ENCODE measurements around the gene NSMCE4A.
"Not testable (repeated sequence)": the region's sequence is repeated elsewhere in the genome, so short reads cannot be mapped to it uniquely, and the experiment has no call there.

Gene NSMCE4A

DNA sequence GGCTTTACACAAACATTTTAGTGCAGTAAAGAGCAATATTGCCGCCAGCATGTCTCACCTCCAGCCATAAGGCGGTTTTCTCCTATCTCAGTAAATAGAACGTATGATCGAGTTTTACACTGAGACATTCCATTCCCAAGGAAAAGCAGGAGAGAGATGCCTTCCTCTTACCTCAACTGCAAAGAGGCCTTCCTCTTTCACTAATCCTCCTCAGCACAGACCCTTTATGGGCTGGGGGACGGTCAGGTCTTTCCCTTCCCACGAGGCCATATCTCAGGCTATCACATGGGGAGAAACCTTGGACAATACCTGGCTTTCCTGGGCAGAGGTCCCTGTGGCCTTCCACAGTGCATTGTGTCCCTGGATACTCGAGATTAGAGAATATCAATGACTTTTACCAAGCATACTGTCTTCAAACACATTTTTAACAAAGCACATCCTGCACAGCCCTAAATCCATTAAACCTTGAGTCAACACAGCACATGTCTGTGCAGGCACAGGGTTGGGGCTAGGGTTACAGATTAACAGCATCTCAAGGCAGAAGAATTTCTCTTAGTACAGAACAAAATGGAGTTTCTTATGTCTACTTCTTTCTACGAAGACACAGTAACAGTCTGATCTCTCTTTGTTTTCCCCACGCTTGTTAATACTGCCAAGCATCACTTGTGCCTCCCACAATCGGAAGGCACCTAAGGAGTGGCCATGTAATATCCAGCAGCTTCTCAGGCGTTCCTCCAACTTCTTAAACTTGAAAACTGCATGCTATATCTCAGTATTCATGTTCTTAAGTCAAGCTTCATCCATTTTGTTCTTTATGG lies 44.5 kb downstream of the NSMCE4A start:
- not testable (repeated sequence) for DNase-seq

DNA sequence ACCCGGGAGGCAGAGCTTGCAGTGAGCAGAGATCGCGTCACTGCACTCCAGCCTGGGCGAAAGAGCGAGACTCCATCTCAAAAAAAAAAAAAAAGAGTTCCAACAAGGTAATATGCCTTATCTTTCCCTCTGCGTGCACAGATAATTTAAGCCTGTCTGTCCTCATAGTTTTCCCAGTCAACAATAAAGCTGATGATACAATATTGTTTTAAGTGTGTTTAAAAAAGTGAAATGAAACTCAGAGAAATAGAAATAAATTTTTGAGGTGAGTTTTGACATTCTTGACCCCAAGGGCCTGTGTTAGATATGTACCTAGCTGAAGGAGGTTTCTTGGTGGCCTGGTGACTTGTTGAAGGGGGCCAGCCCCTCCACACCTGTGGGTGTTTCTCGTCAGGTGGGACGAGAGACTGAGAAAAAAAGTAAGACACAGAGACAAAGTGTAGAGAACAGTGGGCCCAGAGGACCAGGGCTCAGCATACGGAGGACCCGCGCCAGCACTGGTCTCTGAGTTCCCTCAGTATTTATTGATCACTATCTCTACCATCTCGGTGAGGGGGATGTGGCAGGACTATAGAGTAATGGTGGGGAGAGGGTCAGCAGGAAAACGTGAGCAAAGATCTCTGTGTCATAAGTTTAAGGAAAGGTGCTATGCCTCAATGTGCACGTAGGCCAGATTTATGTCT lies 45.3 kb downstream of the NSMCE4A start:
- DNase-seq = not testable (repeated sequence)

DNA sequence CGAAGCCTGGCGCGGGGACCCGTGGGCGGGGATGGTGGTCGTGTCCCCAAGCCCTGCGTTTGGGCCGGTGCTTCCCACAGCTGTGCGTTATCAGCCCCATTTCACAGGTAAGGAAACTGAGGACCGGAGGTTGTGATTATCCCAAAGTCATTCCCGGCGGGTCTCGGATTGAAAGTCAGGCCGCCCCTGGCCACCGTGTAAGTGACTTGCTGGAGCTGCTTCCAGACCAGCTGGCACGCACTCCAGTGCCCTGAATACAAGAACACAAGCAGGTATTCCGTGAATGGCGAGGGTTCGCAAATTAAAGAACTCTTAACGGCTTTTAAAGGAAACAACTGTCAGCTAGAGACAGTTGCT lies 46.5 kb downstream of the NSMCE4A start:
- DNase-seq = no peak

DNA sequence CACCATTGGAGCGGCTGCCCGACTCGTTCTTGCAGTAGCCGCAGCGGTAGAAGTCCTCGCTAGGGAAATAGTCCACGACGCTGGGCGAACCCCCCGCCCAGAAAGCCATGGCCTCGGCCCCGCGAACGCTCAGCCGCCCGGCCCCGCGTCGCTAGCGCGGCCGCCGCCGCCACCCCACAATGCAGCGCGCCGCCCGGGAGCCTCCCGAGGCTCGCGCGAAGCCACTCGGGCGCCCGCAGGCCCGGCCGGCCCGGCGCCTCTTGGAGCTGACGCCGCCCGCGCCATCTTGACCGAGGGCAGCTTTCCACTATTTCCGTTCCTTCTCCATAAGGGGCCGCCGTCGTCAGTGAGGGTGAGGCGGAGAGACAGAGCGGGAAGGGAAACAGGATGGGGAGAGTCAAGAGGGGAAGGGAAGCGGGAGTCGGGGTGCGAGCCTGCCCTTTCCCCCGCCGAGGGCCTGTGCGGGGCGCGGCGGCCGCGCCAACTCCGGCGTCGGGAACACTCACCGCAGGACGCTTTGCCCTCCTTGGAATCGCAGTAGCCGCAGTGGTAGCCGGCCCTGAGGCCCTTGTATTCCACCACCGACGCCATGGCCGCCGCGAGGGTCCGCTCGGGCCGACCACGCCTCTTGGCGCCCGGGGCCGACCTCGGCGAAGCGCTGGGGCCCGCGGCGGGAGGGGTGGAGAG lies 47.0 kb downstream of the NSMCE4A start, which contains the start of gene ATE1:
ATE1 (minus strand) TSS at position 191 of the 687 bp plus-strand sequence; CDS start at position 109, 82 bp downstream.
- DNase-seq = peak; percentile 62

DNA sequence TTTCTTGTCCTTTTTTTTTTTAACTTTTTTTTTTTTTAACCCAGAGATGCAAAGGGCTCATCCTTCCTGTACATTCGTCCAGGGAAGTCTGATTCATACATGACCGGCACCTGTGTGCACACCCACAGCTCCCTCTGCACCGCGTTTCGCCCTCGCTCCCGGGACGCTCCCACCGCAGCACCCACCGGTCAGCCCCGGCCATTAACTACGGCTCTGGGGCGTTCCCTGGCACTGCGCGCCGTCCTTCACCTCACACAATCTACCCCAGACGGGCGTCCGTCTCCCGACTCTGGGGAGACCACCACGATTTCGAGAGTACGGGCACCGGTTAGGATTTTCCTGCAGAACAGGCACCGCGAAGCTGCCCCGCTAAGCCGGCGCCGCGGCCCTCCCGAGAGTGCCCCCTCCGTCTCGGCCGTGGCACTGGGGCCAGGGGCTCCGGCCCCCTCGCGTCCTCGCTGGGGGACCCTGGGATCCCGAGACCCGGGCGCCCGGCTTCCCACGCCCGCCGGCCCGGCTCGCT lies 47.6 kb downstream of the NSMCE4A start:
- no peak for DNase-seq

DNA sequence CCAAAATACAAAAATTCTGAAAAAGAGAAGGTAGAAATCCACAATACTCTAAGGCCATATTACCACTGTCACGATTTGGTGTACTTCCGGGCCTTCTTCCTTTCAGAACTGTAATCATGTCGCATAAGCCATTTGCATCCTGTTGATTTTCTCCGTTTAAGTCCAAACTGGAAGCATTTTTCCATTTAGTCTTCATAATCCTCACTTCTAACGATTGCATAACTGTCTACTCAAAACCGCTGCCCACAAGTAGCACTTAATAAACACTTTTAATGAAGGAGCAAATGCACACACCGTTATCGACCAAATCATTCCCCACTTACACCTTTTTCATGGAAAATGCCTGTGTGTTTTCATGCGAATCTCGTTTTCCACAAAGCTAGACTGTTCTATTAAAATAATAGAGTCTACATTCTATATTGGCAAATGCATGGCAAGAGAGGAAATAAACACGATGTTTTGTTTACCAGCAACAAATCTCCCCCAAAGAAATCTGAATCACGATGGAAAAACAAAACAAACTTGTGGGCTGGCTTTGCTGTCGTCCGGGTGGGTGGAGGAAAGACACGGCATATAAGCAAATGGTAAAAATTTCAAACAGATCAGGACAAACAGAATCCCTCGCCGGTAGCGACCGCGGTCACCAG lies 48.2 kb downstream of the NSMCE4A start:
- no peak for DNase-seq

DNA sequence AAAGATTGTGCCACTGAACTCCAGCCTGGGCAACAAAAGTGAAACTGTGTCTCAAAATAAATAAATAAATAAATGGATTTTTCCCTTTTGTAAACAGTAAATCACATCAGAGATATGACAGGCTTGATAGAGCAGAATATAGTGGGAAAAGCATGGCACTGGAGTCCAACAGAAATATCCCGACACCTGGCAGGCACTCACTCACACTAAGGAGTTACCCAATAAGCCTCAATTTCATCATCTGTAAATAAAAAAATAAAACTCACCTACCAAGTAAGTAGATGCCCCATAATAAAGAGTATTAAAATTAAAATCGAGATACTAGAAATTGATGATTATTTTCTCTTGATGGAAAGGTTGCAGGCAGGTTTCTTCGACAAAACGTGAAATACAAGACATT lies 48.9 kb downstream of the NSMCE4A start:
- no peak for DNase-seq

DNA sequence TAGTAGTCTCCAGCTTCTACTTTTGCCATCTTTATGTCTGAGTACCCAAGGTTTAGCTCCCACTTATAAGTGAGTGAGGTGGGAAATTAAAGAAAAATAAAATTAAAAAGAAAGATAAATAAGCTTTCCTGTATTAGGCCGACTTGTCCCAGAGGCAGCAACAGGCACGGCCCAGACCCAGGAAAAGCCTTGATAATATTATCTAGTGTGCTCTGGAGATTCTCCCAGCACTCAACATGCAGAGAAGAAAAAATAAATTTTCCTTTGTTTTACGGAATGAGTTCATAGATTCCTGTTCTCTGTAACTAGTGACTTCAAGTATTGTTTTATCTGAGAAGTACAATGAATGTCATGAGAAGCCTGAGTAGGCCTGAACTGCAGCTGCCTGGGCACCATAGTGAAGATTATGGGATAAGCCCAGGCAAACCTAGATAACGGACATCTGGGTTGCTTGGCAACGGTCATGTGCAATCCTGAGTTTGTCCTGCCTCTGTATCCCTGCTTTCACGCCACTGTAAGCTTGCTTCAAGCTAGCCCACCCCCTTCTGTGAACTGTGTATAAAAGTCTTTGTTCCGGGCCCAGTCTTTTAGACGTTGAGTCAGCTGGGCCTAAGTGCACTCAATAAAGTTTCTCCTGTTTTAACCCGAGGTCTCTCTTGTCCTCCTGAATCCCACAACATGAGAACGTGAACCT lies 53.6 kb downstream of the NSMCE4A start:
- DNase-seq = no peak

DNA sequence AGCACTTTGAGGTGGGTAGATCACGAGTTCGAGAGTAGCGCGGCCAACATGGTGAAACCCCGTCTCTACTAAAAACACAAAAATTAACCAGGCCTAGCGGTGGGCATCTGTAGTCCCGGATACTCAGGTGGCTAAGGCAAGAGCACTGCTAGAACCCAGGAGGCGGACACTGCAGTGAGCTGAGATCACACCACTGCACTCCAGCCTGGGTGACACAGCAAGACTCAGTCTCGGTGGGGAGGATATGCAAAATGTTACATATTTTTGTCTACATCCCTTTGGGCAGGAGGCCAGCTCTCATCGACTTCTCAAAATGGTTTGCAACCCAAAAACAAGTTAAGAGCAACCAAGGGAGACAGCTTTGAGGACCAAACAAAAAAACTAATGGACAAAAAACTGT lies 55.4 kb downstream of the NSMCE4A start:
- no peak for DNase-seq

DNA sequence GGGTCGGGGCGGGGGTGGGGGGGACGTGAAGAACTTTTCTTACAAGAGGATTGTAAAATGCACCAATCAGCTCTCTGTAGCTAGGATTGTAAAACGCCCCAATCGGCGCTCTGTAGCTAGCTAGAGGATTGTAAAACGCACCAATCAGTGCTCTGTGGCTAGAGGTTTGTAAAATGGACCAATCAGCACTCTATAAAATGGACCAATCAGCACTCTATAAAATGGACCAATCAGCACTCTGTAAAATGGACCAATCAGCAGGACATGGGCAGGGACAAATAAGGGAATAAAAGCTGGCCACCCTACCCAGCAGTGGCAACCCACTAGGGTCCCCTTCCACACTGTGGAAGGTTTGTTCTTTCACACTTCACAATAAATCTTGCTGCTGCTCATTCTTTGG lies 56.2 kb downstream of the NSMCE4A start:
- DNase-seq = not testable (repeated sequence)

DNA sequence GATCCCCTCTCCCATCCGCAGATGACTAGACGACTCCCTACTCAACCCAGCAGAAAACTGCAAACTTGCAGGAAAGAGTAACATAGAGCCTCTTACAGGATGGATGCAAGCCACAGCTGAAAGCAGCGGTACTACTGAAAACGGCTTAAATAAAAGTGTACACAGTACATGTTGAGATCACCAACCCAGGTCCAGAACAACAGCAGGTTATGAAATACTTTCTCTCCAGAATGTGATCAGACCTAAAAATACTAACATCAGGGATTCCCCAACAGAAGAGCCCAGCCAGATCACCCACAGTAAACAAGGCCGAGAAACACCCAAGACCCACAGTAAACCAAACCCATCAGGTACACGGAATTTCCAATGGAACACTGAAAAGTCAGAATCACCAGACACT lies 60.4 kb downstream of the NSMCE4A start:
- no peak for DNase-seq

DNA sequence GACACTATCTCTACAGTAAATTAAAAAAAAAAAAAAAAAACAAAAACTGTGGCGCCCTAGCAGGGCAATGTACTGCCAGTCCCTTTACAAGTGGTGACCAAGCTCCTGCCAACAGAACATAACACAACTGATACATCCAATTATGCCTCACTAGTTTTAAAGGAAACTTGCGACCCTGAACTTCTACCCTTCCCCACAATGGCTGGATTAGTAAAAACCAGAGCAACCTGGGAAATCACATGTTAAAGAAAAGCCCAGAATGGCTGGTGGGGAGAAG lies 63.7 kb downstream of the NSMCE4A start:
- no peak for DNase-seq

DNA sequence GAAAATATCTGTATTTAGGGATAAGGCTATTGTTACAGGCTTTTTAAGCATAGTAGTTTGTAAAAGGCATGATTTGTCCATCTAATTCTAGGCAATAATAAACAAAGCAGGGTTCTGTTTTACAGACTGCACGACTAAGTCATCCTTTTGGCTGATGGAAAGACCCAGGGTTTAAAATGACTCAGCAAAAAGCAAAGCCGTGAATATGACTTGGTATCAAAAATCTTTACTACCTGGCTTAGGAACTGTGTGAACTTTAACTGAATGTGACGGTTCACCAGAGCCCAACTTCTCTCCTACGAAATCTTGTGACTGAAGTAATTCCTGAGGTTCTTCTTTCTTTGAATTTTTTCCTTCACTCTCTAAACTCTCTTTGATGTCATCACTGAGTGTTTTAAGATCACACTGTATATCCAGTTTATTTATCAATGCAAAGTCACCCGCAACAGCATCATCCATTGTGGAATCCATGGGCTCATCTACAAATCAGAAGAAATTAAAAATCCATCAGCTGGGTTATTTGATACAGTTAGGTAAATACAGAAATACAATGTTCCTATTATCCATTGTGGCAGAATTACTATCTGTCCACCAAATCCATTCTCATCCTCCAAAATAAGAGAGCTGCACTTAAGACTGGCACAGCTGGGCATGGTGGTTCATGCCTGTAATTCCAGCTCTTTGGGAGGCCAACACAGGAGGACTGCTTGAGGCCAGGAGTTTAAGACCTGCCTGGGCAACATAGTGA lies 64.2 kb downstream of the NSMCE4A start:
- DNase-seq = no peak
